Measurements from ENCODE around the gene SMIM20. TPM values are rescaled to one million over a fixed set of nuclear protein-coding genes. Genes with fewer than 3 reads are reported as not detected.
"Not testable (repeated sequence)": the region's sequence is repeated elsewhere in the genome, so short reads cannot be mapped to it uniquely, and the experiment has no call there.

SMIM20 gene
- total RNA-seq, 1 donor from 2014 or later: 17.0 TPM

GRCh38 chr4:25901030-25901430, 13.0 kb upstream of the SMIM20 start:
- intact Hi-C loops (cut with micrococcal nuclease): no loop called here
- no peaks in the 10 kb centered on the region for H3K36me3 Mint-ChIP-seq (ENCODE audit: low read depth)
- no peaks in the 10 kb centered on the region for H3K9me3 Mint-ChIP-seq
- no peaks in the 10 kb centered on the region for H3K27me3 Mint-ChIP-seq (ENCODE audit: low read depth)
- no peak overlapping the region for H3K4me3 Mint-ChIP-seq (ENCODE audit: low read depth)
- H3K27ac Mint-ChIP-seq: no peak overlapping the region
- no peak for DNase-seq (ENCODE audit: low spot score)
- H3K4me1 Mint-ChIP-seq (ENCODE audit: low read depth): peaks cover 7% of the 10 kb centered on the region

GRCh38 chr4:25903900-25904747, 9.9 kb upstream of the SMIM20 start:
- intact Hi-C loops (cut with micrococcal nuclease): no loop called here
- Mint-ChIP-seq H3K9me3 (peaks cover 2% of the 10 kb centered on the region), H3K4me1 (ENCODE audit: low read depth) (peaks cover 11% of the 10 kb centered on the region), H3K4me3 (ENCODE audit: low read depth) (no peak overlapping the region), H3K27ac (no peak overlapping the region), H3K36me3 (ENCODE audit: low read depth) (no peaks in the 10 kb centered on the region), H3K27me3 (ENCODE audit: low read depth) (peaks cover 3% of the 10 kb centered on the region)
- no peak for DNase-seq (ENCODE audit: low spot score)

DNA sequence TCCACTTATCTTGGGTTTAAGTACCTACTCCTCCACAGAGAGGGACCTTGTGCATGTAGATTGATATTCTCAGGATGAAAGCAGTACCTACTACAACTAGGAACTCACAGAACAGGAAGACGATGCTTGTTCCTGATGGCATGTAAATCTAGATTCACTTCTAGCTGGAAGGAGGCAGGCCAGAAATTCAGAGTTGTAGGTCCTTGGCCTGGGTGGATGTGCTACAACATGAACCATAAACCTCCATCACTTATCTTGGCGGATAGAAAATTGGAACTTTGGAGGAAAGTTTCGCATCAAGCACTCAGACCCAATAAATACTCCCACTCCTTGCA, 9.3 kb upstream of the SMIM20 start:
- H3K9me3 Mint-ChIP-seq: peaks cover 5% of the 10 kb centered on the region
- H3K27ac Mint-ChIP-seq: no peak overlapping the region
- intact Hi-C loops (cut with micrococcal nuclease): no loop called here
- DNase-seq (ENCODE audit: low spot score): no peak
- no peaks in the 10 kb centered on the region for H3K36me3 Mint-ChIP-seq (ENCODE audit: low read depth)
- peaks cover 11% of the 10 kb centered on the region for H3K4me1 Mint-ChIP-seq (ENCODE audit: low read depth)
- H3K4me3 Mint-ChIP-seq (ENCODE audit: low read depth): no peak overlapping the region
- H3K27me3 Mint-ChIP-seq (ENCODE audit: low read depth): peaks cover 5% of the 10 kb centered on the region

DNA sequence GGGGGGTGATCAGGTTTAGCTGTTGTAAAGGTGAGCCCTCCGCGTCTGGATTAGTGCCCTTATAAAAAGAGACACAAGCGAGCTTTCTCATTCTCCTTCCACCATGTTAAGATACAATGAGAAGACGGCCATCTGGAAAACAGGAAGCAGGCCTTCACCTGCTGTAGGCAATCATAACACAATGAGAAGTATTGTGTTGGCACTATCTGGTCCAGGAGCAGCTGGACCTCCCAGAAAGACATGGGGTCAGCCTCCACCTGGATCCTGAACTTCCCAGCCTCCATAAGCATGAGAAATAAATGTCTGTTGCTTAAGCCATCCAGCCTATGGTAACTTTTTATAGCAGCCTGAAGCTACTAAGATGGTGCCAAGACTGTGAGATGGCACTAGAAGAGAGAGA, 8.6 kb upstream of the SMIM20 start:
- Mint-ChIP-seq H3K9me3 (peaks cover 5% of the 10 kb centered on the region), H3K4me1 (ENCODE audit: low read depth) (peaks cover 8% of the 10 kb centered on the region), H3K27me3 (ENCODE audit: low read depth) (peaks cover 8% of the 10 kb centered on the region), H3K27ac (no peak overlapping the region), H3K4me3 (ENCODE audit: low read depth) (no peak overlapping the region), H3K36me3 (ENCODE audit: low read depth) (no peaks in the 10 kb centered on the region)
- DNase-seq (ENCODE audit: low spot score): no peak
- intact Hi-C loops (cut with micrococcal nuclease): no loop called here

- H3K4me1 Mint-ChIP-seq (ENCODE audit: low read depth); H3K9me3 Mint-ChIP-seq; DNase-seq (ENCODE audit: low spot score); H3K36me3 Mint-ChIP-seq (ENCODE audit: low read depth); H3K27me3 Mint-ChIP-seq (ENCODE audit: low read depth); intact Hi-C loops (cut with micrococcal nuclease); H3K27ac Mint-ChIP-seq; H3K4me3 Mint-ChIP-seq (ENCODE audit: low read depth): not testable (repeated sequence)
Measured at GRCh38 chr4:25906113-25906512, 7.9 kb upstream of the SMIM20 start.

GRCh38 chr4:25908491-25908901, 5.5 kb upstream of the SMIM20 start:
- Mint-ChIP-seq H3K4me3 (ENCODE audit: low read depth) (no peak overlapping the region), H3K9me3 (peaks cover 5% of the 10 kb centered on the region), H3K27ac (no peak overlapping the region), H3K36me3 (ENCODE audit: low read depth) (no peaks in the 10 kb centered on the region), H3K4me1 (ENCODE audit: low read depth) (peaks cover 12% of the 10 kb centered on the region), H3K27me3 (ENCODE audit: low read depth) (peaks cover 14% of the 10 kb centered on the region)
- DNase-seq (ENCODE audit: low spot score): no peak
- intact Hi-C loops (cut with micrococcal nuclease): no loop called here

- Mint-ChIP-seq H3K4me3 (ENCODE audit: low read depth) (no peak overlapping the region), H3K27me3 (ENCODE audit: low read depth) (peaks cover 14% of the 10 kb centered on the region), H3K9me3 (peaks cover 5% of the 10 kb centered on the region), H3K4me1 (ENCODE audit: low read depth) (peaks cover 24% of the 10 kb centered on the region), H3K36me3 (ENCODE audit: low read depth) (peaks cover 6% of the 10 kb centered on the region), H3K27ac (no peak overlapping the region)
- no peak for DNase-seq (ENCODE audit: low spot score)
- intact Hi-C loops (cut with micrococcal nuclease): loop anchor here (5.0 to 10.0 kb wide), 4 partner anchors 673 to 1093 kb away; partner anchors contain the start of genes PI4K2B, STIM2 and TBC1D19
Measured at GRCh38 chr4:25911356-25911755, 2.7 kb upstream of the SMIM20 start.

DNA sequence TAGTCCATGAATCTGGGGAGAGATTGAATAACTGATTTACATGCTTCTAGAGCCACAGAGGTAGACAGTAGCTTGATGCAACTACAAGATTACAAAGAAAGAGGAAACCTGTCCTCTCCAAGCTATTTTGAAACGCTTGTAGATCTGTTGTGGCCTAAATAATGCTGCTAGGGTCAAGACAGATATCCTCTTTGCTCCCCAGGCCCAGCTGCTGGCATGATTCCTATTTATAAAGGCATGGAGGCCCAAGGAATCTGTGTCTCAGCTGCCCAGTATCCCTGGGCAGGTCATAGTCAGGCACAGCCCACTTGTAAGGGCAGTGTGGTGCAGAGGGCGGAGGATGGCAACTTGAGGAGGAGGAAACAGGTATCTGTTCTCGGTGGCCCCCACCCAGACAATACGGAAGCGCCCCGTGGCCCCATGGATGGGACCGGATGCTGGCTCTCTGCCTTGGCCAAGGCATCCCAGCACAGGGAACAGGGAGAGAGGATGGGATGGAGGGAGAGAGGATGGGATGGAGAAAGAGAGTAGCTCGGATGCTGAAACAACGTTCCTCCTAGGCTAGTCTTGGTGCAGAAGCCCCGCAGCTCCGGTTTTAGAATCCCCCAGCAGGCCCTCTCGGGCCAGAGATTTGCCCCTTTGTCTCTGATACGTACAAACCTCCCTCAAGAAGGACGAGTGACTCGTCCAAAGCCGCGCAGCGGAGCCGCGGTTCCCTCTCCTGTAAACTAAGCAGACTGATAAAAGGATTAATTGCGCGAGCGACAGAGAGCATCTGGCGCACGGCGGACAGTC, 767 bp upstream of the SMIM20 start:
- H3K4me1 Mint-ChIP-seq (ENCODE audit: low read depth): peaks cover 25% of the 10 kb centered on the region
- H3K9me3 Mint-ChIP-seq: peaks cover 5% of the 10 kb centered on the region
- peaks cover 9% of the 10 kb centered on the region for H3K36me3 Mint-ChIP-seq (ENCODE audit: low read depth)
- intact Hi-C loops (cut with micrococcal nuclease): loop anchor here (5.0 to 10.0 kb wide), 4 partner anchors 672 to 1092 kb away; partner anchors contain the start of genes PI4K2B, STIM2 and TBC1D19
- DNase-seq (ENCODE audit: low spot score): no peak
- peaks cover 14% of the 10 kb centered on the region for H3K27me3 Mint-ChIP-seq (ENCODE audit: low read depth)
- H3K4me3 Mint-ChIP-seq (ENCODE audit: low read depth): peak overlapping the region; percentile 92
- peak overlapping the region; percentile 83 for H3K27ac Mint-ChIP-seq

DNA sequence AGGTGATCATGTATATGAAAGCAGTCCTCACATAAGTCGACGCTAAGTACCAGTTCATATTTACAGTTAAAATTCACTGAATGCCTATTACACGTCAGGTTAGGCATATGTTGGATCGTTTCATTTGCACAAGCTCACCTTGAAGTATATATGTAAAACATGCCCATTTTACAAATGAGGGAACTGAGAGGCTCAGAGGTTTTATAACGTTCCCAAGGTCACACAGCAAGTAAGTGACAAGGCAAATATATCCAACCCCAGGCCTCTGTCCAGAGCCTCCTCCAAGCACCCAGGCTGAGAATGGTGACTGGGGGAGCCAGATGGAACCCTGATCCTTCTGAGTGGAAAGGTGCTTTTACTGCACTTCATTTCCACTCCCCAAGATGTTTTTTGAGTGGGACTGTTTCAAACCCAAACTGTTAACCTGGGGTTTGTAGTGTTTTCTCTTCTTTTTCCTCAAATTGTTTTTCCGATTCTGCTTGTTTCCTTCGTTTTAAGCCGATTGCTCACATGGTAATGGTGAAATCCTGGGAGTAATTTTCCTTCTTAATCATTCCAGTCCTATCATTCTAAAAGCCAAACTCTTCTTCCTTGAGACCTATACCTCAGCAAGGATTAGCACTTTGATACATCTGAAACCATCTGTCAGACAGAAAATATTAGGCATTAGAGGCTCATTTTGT, 791 bp downstream of the SMIM20 start:
- H3K27me3 Mint-ChIP-seq (ENCODE audit: low read depth): peaks cover 9% of the 10 kb centered on the region
- no peak for DNase-seq (ENCODE audit: low spot score)
- H3K4me1 Mint-ChIP-seq (ENCODE audit: low read depth): peaks cover 21% of the 10 kb centered on the region
- intact Hi-C loops (cut with micrococcal nuclease): loop anchor here (1.0 to 10.0 kb wide), 6 partner anchors 23 to 1090 kb away; partner anchors contain the start of genes PI4K2B, SEL1L3, STIM2 and TBC1D19
- H3K4me3 Mint-ChIP-seq (ENCODE audit: low read depth): peak overlapping the region; percentile 92
- peak overlapping the region; percentile 98 for H3K27ac Mint-ChIP-seq
- H3K9me3 Mint-ChIP-seq: no peaks in the 10 kb centered on the region
- peaks cover 9% of the 10 kb centered on the region for H3K36me3 Mint-ChIP-seq (ENCODE audit: low read depth)

GRCh38 chr4:25915353-25915705, 1.3 kb downstream of the SMIM20 start:
- no peak for DNase-seq (ENCODE audit: low spot score)
- Mint-ChIP-seq H3K27ac (peak overlapping the region; percentile 75), H3K9me3 (no peaks in the 10 kb centered on the region), H3K27me3 (ENCODE audit: low read depth) (peaks cover 6% of the 10 kb centered on the region), H3K36me3 (ENCODE audit: low read depth) (peaks cover 9% of the 10 kb centered on the region), H3K4me3 (ENCODE audit: low read depth) (peak overlapping the region; percentile 80), H3K4me1 (ENCODE audit: low read depth) (peaks cover 21% of the 10 kb centered on the region)
- intact Hi-C loops (cut with micrococcal nuclease): loop anchor here (2.0 to 10.0 kb wide), 4 partner anchors 53 to 1089 kb away; partner anchors contain the start of genes SEL1L3, STIM2 and TBC1D19

GRCh38 chr4:25916870-25917269, 2.9 kb downstream of the SMIM20 start:
- no peaks in the 10 kb centered on the region for H3K9me3 Mint-ChIP-seq
- intact Hi-C loops (cut with micrococcal nuclease): loop anchor here (10.0 kb wide), 3 partner anchors 668 to 1088 kb away; partner anchors contain the start of genes STIM2 and TBC1D19
- peaks cover 17% of the 10 kb centered on the region for H3K36me3 Mint-ChIP-seq (ENCODE audit: low read depth)
- H3K27ac Mint-ChIP-seq: no peak overlapping the region
- peaks cover 23% of the 10 kb centered on the region for H3K4me1 Mint-ChIP-seq (ENCODE audit: low read depth)
- no peak overlapping the region for H3K4me3 Mint-ChIP-seq (ENCODE audit: low read depth)
- DNase-seq (ENCODE audit: low spot score): no peak
- peaks cover 6% of the 10 kb centered on the region for H3K27me3 Mint-ChIP-seq (ENCODE audit: low read depth)

GRCh38 chr4:25919676-25920075, 5.7 kb downstream of the SMIM20 start:
- intact Hi-C loops (cut with micrococcal nuclease): loop anchor here (10.0 kb wide), 3 partner anchors 665 to 1085 kb away; partner anchors contain the start of genes STIM2 and TBC1D19
- Mint-ChIP-seq H3K4me1 (ENCODE audit: low read depth) (peaks cover 14% of the 10 kb centered on the region), H3K9me3 (no peaks in the 10 kb centered on the region), H3K4me3 (ENCODE audit: low read depth) (no peak overlapping the region), H3K27ac (no peak overlapping the region), H3K36me3 (ENCODE audit: low read depth) (peaks cover 17% of the 10 kb centered on the region), H3K27me3 (ENCODE audit: low read depth) (no peaks in the 10 kb centered on the region)
- DNase-seq (ENCODE audit: low spot score): no peak
